A204.1 (cell line): ENCODE results near the gene ABHD16A.

ENCODE experiments used
- FAIRE-seq: peaks from 2 replicates; lab custom pipeline; 2012; peaks lifted over from hg19 to GRCh38; lab: Jason Lieb, UNC

ABHD16A gene

DNA sequence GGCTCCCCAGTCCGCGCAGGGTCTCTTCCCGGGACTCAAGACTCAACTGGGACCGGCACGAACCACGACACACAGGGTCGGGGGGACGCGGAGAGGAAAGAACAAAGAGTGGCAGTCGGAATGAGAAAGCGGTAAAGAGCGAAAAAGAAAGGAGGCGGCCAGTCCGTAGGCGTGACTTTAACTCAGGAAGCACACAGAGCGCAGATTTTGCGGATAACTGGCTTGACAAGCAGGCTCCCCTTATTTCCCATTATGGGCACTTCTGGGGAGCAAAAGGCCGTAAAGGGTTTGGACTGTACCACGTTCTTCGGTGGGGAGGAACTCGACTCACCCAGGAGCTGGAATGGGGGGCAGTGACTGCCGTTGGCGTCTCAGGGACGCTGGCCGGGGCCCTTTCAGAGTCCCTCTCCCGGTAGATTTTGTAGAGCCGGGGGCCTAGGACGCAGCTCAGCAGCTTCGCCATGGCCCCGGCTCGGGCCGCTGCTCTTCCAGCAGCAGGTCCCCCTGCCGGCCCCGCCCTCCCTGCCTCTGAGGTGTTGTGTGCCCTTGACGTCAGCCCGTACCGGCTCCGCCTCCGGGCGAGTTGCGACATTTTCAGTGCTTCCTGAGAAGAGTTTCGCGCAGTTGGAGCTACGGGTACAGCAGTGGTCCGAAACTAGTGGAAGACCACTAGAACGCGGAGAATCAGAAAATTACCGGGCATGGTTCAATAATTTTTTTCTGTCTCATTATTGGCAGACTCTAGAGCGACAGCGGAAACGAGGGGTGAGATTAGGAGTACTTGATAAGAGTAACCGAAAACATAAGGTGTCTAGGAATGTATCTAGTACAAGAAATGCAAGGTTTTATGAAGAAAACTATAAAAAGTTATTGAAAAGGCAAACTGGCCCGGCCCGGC, at the start of gene ABHD16A:
ABHD16A (minus strand) TSS at position 506 of the 898 bp plus-strand sequence; CDS start at position 463, 43 bp downstream.
- peak; percentile 96 for FAIRE-seq

GRCh38 chr6:31752739-31753319, 49.7 kb upstream of the ABHD16A start:
- no peak for FAIRE-seq

DNA sequence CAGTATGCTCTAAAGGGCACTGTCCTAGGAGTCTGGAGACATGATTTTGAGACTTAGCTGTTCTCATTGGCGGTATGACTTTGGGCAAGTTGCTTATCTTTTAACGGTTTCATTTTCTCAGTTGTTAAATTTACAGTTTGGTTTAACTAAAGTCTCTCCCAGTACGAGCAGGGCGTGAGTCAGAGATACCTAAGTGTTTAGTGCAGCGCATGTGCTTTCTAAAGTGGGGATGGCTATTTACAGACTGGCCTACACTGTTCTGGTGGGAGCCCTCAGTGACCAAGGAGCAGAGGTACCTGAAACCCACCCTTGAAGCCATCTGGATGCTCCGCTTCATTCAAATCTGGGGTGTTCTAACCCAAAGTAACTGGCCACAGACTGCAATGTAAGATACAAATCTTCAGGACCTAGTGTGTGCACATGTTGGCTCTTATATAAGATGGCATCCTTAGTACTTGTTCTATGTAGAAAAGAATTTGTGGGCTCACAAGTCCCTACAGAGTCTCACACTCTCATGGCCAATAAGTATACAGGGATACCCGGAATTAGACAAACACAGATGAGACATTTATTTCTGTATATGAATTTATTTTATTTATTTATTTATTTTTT, 47.4 kb upstream of the ABHD16A start:
- no peak for FAIRE-seq

DNA sequence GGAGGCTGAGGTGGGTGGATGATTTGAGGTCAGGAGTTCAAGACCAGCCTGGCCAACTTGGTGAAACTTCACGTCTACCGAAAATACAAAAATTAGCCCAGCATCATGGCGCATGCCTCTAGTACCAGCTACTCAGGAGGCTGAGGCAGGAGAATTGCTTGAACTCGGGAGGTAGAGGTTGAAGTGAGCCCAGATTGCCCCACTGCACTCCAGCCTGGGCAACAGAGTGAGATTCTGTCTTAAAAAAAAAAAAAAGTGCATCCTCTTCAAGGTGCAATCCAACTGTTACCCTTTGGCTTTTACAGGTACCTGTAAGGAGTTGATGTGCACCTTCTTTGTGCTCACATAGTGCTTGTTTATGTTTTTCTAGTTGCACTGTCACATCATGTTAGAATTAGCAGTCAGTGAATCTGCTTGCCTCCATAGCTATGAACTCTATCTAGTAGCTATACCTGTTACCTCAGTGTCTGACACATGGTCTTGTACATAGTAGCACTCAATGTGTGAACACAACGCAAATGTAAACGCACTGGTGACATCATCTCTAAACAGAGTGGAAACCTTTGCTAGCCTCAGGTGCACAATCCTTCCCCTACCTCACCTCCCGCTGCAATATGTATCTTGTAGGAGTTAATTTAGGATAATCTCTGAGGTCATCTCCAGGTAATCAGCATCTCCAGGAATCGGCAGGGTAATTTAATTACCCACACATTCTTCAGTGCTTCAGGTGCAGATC, 46.3 kb upstream of the ABHD16A start:
- FAIRE-seq: no peak

DNA sequence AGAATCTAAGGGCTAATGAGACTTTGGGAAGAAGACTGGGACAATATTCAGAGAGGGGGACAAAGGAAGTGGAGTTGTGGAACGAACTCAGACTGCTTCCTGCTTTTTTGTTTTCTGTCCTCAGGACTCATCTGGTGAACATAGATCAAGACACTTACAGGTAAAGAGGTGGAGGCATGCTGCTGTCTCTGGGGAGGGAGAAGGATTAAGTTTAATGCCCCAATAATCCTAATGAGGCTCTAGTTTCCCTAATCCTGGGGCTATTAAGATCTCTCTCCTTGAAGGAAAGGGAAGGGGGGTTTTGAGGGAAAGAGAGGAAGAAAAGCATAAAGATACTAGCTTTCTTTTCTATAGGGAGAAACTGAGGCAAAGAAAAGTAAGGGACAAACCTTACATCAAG, 41.3 kb upstream of the ABHD16A start:
- no peak for FAIRE-seq

- FAIRE-seq: no peak
Measured at GRCh38 chr6:31742894-31743293, 39.8 kb upstream of the ABHD16A start.

- no peak for FAIRE-seq
Measured at GRCh38 chr6:31741815-31742214, 38.7 kb upstream of the ABHD16A start.

DNA sequence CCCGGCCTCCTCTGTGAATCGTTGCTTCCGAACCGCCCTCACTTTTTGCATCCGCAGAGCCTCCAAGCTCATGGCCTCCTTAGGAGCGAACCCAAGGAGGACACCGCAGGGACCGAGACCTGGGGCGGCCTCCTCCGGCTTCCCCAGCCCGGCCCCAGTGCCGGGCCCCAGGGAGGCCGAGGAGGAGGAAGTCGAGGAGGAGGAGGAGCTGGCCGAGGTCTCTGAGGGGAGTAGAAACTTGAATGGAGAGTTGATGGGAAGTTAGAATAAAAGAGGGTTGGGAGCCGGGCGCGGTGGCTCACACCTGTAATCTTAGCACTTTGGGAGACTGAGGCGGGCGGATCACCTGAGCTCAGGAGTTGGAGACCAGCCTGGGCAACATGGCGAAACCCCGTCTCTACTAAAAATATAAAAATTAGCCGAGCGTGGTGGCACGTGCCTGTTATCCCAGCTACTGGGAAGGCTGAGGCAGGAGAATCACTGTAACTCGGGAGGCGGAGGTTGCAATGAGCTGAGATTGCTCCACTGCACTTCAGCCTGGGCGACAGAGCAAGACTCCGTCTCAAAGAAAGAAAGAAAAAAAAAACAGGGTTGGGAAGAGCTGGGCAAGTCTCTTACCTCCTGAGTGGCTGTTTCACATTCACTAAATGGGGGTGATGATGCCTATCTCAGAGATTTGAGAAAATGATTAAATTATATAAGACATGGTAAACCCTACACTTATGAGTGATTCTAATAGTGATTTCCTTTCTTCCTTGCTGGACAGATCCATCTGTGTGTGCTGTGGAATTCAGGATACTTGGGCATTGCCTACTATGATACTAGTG, 37.5 kb upstream of the ABHD16A start:
- no peak for FAIRE-seq

DNA sequence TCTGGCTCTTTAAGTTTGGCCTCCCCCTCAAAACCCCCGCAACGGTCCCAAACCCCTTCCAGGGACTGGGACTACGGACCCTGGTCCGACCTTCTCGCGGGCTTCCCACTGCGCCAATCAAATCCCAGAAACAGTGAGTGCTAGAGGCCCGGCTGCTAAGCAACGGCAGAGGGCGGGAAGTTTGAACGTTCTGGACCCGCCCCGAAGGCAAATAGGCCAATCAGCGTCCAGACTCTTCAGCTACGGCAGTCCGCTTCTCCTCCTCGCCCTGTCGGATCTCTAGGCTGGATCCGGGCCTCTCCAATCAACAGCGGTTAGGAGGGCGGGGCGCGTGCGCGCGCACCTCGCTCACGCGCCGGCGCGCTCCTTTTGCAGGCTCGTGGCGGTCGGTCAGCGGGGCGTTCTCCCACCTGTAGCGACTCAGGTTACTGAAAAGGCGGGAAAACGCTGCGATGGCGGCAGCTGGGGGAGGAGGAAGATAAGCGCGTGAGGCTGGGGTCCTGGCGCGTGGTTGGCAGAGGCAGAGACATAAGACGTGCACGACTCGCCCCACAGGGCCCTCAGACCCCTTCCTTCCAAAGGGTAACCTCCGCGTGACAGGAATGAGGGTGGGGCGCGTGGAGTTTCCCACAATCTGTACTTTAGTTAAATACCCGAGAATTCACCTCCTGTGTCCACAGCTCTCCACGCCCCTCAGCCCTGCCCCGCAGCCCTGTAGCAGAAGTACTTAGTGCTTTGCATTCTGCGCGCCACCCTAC, 36.7 kb upstream of the ABHD16A start, which contains the start of gene MSH5:
MSH5 (plus strand) TSS at position 367 of the 758 bp plus-strand sequence. CDS start 462 bp downstream, outside the sequence.
- FAIRE-seq: peak; percentile 92

DNA sequence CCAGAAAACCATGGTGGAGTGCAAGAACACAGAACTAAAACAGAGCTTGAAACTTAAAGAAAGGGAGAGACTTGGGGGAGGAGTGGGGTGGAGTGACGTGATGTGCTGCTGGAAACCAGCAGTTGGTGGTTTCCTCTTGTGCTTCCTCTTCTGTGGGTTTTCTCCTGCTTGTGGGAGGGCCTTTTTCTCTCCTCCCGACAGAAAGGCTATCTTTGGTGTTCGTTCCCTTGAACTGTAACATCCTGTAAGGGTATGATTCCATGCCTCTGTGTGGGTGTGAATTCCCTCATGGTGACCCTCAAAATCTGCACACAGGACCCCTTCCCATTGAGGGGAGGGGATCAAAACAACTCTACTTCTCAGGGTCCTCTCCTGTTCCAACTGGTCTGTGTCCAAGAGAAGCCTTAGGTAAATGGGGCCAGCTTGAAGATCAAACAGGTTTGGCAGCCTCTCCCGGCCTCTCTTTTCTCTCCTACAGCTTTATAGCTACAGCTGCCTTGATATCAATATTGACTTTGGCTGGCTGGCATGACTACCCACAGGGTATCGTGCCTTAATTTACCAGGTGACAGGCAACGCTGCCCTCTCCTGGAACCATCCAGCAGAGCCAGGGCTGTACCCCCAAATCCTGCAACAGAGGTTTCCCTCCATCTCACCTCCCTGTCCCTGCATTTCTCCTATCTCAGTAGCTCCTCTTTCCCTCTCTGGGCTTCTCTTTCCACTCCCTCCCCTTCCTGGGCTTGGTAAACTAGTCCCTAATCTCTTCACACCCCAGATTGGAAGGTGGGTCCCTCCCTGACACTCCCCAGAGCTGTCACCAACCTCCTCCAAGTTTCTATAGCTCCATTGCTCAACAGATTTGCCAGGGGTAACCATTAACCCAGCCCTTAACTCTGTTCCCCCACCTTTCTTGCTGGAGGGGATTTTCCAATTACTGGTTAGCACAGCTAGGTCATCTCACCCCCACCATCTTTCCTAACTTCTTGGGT, 35.2 kb upstream of the ABHD16A start:
- FAIRE-seq: peak; percentile 34

DNA sequence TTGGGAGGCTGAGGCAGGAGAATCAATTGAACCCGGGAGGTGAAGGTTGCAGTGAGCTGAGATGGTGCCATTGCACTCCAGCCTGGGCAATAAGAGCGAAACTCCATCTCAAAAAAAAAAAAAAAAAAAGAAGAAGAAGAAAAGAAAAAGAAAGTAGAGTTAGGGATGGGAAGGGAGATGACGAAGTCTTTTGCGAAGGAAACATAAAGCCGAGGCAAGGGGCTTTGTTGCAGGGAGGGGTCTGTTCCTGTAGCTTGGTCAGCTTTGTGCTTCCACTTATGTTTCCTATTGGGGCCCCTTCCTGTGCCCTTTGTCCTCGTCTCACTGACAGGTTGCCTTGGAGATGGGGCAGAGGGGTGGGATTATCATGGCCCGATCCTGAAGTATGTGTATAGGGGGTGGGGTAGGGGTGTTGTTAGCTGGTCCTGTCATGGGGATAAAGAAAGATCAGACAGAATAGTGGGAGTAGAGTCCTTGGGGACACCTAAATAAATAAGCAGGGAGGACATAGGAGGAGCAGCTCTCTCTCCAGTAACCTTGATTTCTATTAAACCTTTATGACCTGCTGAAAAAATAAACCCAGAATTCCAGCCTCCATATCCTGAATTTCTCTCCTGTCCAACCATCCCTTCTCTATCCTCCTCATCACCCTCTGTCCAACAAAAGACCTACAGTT, 34.3 kb upstream of the ABHD16A start:
- FAIRE-seq: no peak

- FAIRE-seq: no peak
Measured at GRCh38 chr6:31736768-31737314, 33.7 kb upstream of the ABHD16A start.

- FAIRE-seq: no peak
Measured at GRCh38 chr6:31736021-31736767, 33.1 kb upstream of the ABHD16A start, which contains the start of gene CLIC1. TSS of gene CLIC1 (minus strand) at chr6:31736530. CDS start at chr6:31736300, 230 bp downstream.

DNA sequence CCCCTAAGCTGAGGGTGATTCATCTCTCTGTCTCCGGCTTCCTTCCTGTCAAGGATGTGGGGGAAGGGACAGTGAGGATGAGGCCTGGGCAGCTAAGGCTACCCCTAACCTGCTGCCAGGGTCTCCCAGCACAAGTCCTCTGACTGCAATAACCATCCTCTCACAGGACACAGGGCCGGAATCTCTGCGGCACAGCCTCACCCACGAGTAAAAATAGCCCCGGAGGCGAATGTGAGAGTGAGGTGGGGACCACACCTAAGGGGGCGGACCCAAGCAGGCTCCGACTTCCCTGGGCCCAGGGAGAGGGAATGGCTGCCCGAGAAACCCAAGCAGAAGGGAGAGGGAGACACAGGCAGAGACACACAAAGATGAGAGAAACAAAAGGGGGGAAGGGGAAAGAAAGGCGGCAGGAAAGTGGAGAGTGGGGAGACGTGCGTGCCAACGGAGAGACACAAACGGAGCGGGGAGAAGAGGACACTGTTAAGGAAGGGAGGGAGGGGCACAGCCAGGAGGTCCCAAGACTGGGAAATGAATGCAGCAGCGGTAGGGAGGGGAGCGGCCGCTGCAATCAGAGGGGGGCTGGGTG, 31.8 kb upstream of the ABHD16A start:
- FAIRE-seq: no peak

- no peak for FAIRE-seq
Measured at GRCh38 chr6:31734247-31734820, 31.2 kb upstream of the ABHD16A start.

GRCh38 chr6:31733734-31734133, 30.6 kb upstream of the ABHD16A start:
- no peak for FAIRE-seq

DNA sequence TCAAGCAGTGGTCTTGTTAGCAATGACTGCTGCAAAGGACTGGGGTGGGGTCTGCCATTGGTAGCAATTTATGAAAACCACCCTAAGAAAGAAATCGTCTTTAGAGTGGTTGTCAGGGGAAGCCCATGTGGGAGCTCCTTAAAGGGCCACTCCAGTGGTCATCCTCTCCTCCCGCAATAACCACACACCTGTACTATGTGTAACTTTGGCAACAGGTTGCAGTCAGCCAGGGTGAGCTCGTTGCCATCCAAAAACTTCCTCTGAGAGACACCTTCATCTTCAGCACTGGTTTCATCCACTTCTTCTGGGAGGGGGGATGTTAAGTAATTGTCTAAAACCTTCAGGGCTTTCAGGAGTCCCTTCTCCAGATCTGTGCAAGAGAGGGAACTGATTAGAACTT, 28.9 kb upstream of the ABHD16A start:
- FAIRE-seq: no peak
